GM12801 (cell line): ENCODE results near the gene B3GNT9.

Source experiments
- TF ChIP-seq, protein P1 (sequence below): IDR thresholded peaks from one replicate; pipeline ENCODE4 v1.5.1; 2011; ENCODE audit warnings: control low read depth; ENCODE audit not compliant: insufficient read length; ENCODE audit errors: extremely low read depth

B3GNT9 gene

DNA sequence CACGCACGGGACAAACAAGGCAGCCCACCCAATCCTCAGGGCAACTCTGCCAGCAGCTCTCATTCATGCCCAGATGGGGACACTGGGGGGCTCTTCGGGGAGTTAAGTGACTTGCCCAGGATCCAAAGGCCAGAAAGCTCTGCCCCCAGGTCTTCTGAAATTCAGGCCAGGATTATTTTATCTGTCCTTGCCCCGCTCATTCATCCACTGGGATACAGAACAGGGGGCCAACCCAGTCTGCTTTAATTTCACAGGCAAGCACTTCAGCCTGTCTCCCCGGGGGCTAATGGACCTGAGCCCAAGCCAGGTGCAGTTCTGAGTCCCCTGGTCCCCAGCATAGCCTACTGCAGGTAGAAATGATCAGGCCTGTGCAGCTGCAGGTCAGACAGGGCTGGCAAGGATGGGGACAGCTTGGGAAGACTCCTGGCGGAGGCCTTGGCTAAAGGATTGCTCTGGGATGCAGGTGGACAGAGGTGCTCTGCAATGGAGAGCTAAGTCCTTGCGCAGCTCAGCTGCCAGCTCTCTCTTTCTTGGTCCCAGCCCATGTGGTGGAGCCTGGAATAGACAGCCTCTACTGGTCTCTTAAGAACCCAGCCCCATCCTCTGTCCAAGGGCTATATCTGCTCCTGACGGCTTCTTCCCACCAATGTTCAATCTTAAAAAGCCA is 766 bp upstream of the B3GNT9 start:
- TF ChIP-seq, protein P1, sequence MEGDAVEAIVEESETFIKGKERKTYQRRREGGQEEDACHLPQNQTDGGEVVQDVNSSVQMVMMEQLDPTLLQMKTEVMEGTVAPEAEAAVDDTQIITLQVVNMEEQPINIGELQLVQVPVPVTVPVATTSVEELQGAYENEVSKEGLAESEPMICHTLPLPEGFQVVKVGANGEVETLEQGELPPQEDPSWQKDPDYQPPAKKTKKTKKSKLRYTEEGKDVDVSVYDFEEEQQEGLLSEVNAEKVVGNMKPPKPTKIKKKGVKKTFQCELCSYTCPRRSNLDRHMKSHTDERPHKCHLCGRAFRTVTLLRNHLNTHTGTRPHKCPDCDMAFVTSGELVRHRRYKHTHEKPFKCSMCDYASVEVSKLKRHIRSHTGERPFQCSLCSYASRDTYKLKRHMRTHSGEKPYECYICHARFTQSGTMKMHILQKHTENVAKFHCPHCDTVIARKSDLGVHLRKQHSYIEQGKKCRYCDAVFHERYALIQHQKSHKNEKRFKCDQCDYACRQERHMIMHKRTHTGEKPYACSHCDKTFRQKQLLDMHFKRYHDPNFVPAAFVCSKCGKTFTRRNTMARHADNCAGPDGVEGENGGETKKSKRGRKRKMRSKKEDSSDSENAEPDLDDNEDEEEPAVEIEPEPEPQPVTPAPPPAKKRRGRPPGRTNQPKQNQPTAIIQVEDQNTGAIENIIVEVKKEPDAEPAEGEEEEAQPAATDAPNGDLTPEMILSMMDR, result no peak

GRCh38 chr16:67150047-67150832 is 558 bp downstream of the B3GNT9 start:
- TF ChIP-seq, protein P1, result no peak

GRCh38 chr16:67149276-67150046 is 1.3 kb downstream of the B3GNT9 start:
- TF ChIP-seq, protein P1, result no peak

GRCh38 chr16:67148656-67149275 is 2.0 kb downstream of the B3GNT9 start:
- TF ChIP-seq, protein P1, result no peak

GRCh38 chr16:67148221-67148620 is 2.6 kb downstream of the B3GNT9 start:
- TF ChIP-seq, protein P1, result no peak

GRCh38 chr16:67147437-67148140 is 3.2 kb downstream of the B3GNT9 start:
- TF ChIP-seq, protein P1, result no peak
